ENCODE results near the gene HDLBP.

HDLBP gene

DNA sequence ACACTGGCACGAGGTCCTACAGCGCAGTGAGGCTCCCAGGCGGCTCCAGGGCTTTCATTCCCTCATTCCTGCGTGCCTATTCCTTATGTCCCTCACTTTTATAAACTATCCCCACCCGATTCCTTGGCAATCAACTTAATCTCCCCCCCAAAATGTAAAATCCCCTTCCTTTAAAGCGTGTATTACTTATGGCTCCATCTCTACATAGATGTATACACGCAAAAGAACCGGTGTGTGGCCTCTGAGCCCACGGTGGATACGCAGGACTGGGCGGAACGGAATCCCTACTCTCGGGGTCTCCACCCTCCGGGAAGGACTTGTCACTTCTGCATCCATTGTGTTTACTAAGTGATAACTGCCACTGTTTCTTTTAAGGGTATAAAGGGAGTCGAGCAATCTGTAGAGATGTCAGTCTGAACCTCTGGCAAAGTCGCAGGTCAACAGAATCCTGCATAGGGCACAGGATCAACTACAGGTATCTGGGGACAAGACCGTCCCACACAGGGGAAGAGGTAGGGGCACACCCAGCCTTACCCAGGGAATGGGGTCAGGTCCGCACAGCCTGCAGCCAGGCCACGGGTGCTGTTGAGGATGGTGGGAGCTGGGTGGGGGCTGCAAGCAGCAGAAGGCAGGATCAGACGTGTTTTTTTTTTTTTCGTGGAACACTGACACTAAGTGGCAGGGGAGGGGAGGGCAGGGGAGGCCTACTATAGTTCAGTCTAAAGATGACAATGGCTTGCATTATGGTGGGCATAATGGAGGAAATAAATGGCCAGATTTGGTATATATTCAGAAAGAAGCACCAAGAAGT lies 42.1 kb downstream of the HDLBP start:
- DNase-seq (ENCODE audit: low read depth, low spot score): no peak

DNA sequence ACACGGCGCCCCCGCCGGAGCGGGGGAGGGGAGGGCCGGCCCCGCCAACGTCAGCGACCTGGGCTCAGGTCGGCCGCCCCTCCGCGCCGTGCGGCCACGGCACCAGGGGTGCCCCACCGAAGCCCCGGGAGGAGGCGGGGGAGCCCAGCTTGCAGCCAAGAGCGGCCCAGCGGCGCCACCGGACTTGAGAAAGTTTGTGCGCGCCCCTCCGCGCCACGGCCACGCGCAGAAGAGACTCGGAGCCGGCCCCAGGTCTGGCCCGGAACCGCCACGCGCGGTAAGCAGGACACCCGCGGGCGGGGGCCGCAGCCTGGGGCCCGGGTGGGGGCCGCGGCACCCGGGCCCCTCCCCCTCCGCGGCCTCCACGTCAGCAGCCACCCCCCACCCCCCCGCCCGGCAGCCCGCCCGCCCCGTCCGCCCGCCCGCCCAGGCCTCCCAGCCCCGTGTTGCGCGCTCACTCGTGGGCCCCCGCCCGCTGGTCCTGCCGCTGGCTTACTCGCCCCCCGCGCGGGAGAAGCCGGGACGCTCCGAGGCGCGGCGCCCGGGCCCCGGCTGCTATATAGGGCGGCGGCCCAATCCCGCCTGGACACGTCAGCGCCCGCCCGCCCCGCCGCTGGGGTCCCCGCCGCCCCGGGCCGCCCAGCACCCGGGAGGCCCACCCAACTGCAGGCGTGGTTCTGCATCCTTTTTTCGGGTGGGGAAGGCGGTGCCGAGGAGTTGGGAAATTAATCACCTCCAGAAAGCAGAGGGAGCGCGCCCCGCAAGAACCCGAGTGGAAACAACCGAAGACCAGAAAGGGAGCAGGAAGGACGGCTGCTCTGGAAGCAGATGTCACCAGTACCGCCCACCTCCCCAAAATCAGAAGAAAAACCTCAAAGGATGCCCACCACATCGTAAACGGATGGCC lies 42.9 kb downstream of the HDLBP start:
- DNase-seq (ENCODE audit: low read depth, low spot score): peak; percentile 17

DNA sequence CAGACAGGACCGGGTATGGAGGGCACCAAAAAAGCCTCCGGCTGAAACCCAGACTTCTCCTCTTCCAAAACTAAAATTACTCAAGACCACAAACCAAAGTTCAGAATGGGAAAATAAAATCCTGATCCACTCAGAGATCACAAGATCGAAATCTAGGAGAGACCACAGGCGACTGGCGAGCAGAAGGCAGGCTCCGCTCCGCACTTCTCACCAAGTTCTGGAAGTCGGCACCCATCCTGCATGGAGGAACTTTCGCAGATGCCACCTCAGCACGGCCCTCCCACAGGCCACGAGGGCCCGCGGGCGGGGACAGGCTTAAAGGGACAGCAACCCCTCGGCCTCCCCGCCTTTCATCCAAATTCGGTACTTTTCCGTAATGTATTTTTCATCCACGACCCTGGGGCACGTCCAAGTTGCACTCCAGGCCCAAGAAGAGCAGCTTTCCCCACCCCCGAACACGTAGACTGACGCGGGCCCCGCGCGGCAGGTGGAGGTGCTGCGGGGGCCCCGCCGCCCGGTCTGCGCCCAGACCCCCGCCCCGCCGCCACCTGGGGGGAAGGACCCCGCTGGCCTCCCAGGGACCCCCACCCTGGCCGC lies 43.7 kb downstream of the HDLBP start:
- no peak for DNase-seq (ENCODE audit: low read depth, low spot score)

DNA sequence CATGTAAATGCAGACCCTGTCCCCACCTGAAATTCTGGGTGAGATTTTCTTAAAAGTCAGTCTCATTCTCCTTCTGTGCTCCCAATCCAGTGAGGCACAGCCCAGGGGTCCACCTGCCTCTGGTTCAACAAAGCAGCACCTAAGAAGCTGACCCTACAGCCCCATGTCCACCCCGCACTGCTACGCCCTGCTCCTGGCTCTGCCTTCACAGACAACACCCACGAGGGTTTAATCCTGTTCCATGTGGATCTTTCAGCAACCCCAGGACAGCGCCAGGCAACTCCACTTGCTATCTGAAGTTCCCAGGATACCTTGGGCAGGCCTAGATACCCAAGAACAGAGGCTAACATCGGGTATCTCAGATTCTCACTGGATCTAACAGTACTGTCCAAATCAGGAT lies 44.9 kb downstream of the HDLBP start:
- DNase-seq (ENCODE audit: low read depth, low spot score): no peak

DNA sequence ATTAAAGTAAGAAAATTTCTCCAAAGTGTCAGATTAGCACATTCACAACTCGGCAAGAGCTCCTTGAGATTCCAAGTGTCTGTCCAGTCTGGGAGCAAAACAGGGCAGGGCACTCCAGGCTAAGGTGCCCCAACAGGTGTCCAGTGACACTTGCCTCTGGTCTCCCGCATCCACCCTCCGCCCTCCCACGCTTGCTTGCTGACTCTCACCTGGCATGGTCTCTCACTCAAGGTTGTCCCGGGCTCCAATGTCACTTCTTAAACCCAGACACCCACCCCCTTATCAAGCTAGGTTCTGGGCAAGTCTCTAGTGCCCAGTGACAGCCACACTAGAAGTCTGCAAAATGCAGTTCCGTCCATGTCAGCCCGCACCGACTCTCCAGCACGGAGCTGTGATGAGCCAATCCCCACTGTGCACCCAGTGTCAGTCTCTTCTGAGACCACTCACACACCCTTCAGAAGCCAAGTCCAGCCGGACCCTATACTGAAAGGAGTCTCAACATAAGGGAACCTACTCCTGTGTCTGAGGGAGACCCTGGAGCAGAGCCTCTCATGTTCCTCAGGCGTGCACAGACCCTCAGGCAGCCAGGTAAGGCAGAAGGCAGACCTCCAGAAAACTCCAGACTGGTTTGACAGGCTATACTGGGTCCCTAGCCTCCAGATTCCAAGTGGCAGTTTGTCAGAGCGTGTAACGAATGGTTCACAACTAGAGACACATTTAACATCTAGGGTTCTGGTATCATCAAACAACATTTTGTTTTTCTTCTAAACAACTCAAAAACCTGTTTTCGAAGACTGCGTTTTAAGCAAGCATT lies 45.6 kb downstream of the HDLBP start:
- DNase-seq (ENCODE audit: low read depth, low spot score): no peak

DNA sequence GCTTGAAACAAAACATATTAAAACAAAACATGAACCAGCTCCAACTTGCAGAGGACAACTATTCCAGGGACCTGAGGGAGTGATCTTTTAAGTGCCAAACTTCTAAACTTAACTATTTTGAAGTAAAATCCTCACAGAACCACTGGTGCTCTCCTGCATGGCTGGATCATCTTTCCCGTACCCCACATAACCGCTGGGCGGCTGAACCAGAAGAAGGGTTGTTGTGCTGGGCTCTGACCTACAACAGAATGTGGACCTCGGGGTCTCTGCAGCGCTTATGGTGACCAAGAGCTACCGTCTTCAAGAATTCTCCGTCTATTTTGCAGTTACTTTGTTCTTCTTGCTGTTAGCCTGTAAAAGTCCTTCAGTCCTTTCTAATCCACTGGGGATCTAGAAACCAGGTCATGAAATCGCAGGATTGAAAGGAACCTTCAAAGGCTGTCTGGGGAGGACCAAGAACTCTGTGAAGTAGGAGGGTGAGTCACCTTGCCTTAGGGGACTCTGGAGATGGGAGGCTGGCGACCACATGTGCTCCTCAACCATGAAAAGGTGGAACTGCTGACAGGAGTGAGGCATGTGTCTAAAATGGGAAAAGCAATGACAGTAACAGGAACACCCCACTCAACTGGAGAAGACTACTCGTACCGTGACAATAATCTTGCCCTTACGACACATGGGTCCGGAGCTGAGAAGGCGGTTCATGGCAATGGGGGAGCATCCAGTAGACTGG lies 46.6 kb downstream of the HDLBP start:
- no peak for DNase-seq (ENCODE audit: low read depth, low spot score)

DNA sequence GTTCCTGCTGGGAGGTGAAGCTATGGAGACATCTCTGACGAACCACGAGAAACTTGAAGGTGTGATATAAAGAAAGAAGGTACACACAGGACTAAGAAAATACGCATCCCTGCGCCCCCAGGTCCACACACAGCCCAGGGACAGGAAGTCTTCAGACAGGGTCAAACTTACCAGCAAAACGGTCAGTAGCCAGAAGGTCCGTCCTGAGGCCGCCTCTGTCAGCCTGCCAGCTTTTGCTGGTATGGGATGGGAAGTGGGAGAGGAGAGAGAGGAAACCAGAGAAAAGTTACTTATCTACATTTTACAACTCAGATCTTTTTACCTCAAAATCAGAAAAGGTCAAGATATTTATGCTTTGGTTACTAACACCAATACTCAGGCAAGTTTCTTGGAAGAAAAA lies 47.2 kb downstream of the HDLBP start:
- DNase-seq (ENCODE audit: low read depth, low spot score): no peak

DNA sequence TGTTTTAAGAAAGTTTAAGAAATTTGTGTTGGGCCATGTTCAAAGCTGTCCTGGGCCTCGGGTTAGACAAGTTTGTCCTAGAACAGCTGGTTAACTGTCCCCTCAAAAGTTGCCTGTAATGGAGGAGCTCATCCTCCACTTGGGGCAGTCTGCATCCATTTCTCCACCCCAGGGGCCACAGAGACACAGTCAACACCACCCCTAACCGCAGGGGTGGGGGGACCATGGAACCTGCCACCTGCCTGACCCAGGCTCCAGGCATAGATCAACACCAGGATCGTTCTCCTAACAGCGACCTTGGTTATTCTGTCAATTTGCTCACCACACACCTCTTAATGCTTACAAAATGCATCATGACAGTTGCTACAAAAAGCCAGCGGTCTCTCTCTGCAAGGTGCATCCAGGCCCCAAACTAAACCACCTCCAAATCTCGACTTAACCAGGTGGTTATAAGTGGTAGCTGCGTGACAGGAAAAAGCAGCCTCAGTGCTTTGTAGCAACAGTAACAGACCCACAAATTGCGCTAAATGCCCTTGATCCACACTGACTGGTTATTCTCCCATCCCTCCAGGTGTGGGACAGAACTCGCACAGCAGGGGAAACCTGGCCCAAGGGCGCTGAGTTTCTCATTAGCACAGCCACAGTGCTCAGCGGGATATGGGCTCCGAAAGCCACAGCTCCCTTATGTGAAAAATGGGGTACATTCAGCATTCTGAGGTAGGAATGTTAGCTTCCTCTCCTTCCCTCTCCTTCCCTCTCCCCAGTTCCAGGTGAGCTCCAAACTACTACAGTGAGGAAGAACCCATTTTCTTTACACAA lies 48.0 kb downstream of the HDLBP start:
- no peak for DNase-seq (ENCODE audit: low read depth, low spot score)

DNA sequence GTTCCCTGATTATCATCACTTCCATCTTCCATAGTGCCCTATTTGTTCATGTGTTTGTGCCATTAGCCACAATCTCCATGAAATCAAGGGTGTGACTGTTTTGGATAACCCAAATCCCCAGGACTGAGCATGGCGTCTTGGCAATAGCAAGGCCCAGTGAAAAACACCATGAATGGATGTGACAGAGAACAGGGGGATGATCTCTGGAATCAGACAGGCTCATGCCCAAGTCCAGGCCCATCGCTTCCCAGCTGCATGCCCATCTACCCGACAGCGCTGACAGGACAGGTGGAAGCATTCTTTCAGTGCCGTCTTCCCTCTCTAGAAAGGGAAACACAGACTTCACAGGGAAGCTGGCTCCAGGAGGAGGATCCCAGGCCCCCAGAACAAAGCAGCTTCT lies 50.0 kb downstream of the HDLBP start:
- no peak for DNase-seq (ENCODE audit: low read depth, low spot score)

DNA sequence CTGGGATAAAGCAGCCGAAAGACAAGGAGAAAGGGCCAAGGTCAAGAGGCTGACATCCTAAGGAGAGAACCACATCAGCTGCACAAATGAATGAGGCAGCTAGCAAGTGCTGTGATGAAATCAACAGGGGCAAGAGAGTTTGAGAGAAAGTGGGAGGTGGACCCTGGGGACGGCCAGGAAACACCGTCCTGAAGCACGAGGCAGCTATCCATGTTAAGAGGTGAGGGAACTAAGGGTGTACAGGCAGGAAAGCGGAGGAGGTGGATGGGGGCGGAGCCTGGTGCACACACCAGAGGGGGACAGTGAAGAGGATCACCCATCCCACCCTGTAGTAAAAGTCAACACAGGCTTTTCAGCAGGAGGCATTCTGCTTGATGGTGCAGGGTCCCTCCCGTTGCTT lies 52.4 kb downstream of the HDLBP start:
- DNase-seq (ENCODE audit: low read depth, low spot score): no peak

DNA sequence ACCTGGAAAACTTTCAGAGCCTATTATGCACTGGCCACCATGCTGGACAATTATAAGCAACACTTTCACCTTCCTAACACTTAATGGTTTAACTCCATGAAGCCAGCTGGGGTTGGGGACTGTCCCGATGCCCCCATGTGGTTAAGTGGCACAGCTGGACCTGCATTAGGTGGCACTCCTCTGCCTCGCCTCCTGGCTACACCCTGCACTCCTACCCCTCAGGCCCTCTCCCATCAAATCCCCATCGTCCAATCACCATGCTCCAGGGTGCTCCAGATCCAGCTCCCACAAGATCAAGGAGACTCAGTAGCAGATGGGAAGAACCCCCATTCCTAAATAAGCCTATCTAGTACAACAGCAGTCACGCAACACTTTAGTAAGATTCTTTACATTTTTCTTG lies 53.8 kb downstream of the HDLBP start:
- no peak for DNase-seq (ENCODE audit: low read depth, low spot score)

DNA sequence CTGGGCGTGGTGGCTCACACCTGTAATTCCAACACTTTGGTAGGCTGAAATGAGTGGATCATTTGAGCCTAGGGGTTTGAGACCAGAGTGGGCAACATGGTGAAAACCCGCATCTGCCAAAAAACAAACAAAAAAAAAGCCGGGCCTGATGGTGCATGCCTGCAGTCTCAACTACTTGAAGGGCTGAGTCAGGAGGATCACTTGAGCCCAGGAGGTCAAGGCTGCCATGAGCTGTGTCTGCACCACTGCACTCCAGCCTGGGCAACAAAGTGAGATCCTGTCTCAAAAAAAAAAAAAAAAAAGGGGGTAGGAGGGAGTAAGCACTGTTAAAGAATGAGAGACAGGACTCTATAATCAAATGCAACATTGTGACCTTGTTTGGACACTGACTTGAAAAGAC lies 54.6 kb downstream of the HDLBP start:
- DNase-seq (ENCODE audit: low read depth, low spot score): no peak

DNA sequence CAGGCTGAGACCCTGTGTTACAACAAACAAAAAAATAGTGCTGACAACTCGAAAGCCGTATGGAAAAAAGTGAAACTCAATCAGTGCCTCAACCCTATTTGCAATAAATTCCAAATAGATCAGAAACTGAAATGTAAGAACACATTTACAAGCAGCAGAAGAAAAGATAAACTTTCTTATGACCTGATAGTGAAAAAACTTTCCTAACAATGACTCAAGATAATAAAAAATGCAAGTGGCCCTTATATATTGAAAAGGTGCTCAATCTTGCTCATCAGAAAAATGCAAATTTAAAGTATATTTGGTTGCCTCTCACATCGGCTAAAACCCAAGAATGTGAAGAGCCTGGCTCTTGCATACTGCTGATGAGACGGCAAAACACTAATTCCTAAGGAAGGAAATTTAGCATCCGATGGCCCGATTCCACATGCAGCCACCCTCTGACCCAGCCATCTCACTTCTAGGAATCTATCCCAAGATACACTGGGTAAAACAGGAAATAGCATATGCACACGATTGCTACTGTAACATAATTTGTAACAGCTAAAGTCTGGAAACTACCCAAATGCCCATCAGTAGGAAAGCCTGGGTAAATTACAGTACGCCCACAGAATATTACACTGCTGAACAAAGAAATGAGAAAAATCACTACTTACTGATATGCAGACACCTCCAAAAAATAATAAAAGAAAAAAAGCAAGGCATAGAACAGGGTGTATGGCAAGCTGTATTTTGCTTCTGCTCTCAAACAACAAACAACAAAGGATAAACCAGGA lies 56.8 kb downstream of the HDLBP start:
- DNase-seq (ENCODE audit: low read depth, low spot score): no peak

DNA sequence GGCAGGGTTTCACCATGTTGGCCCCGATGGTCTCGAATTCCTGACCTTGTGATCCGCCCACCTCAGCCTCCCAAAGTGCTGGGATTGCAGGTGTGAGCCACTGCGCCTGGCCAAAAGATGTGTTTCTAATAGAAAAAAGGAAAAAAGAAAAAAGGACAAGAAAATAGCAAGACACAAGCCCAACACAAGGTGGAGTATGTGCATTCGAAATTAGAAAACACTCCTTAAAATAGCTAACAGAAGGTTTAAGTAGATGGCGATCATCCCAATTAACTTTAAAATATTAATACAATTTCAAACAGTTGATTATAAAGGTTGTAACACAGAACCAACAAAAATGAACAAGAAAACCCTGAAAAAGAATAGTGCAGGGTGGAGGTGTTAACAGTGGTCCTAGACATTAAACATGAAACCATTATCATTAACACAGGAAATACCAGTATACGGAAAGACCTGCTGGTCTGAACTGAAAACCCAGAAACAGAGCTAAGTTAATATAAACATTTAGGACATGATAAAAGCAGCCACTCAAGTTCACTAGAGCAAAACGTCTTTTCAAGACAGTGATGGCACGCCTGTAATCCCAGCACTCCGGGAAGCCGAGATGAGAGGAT lies 57.9 kb downstream of the HDLBP start:
- no peak for DNase-seq (ENCODE audit: low read depth, low spot score)

DNA sequence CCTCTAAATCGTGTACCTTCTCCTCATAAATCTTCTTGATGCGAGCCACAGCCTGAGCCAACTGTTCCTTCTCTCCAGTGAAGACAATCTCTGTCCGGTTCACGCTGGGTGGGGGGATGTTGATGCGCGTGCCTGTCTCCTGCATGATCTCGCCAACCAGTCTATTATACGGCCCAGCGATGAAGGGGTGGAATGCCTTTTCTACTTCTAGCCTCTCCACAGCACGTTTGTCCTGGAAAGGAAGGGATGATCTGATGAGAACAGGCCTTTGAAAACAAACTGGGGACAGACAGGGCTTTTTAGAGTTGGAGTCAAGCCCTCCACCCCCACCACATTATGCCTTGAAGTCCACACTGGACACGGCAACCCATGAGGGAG lies 59.3 kb downstream of the HDLBP start:
- DNase-seq (ENCODE audit: low read depth, low spot score): no peak

DNA sequence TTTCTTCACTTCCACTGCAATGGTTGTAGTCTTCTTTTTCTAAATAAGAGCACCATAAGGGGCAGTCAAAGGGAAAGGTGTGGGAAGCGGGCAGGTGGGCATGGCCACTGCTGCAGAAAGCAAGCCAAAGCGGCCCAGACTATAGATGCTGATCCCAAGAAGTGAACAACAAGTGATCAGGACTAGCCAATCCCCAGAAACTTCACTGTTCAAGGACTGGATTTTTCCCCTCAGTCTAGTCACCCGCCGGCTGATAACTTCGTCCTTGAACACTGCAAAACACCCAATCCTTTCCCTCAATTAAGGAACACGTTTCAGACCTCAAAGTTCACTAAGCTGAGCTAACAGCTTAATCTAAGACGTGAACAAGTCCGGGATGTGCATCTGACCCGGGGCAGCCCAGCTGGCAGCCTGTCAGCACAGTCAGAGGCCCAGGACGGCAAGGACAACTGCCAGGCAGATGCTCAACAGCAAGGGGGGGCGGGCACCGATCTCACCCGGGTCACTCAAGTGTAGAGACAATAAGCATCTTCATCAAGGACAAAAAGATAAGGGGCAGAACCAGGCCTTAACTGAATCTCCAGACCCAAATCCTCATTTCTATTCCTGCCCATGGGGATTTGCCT lies 59.8 kb downstream of the HDLBP start:
- no peak for DNase-seq (ENCODE audit: low read depth, low spot score)

DNA sequence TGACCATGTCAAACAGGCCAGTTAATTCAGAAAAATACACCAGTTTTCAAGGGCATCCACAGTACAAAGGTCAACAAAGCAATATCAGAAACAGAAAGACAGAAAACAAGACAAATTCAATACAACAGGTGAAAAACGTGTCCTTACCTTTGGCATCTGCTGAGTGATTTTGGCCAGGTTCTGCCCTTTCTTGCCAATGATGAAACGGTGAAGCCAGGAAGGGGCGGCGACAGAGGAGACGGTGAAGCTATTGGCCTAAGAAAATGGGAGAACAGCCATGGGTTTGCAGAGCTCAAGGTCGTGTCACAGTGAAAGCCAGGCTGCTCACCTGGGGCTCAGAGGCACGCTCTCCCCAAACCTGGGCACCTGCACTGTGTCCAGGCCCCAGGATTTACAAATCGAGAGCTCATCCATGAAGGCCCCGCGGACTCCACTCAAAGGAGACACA lies 60.5 kb downstream of the HDLBP start:
- DNase-seq (ENCODE audit: low read depth, low spot score): no peak

DNA sequence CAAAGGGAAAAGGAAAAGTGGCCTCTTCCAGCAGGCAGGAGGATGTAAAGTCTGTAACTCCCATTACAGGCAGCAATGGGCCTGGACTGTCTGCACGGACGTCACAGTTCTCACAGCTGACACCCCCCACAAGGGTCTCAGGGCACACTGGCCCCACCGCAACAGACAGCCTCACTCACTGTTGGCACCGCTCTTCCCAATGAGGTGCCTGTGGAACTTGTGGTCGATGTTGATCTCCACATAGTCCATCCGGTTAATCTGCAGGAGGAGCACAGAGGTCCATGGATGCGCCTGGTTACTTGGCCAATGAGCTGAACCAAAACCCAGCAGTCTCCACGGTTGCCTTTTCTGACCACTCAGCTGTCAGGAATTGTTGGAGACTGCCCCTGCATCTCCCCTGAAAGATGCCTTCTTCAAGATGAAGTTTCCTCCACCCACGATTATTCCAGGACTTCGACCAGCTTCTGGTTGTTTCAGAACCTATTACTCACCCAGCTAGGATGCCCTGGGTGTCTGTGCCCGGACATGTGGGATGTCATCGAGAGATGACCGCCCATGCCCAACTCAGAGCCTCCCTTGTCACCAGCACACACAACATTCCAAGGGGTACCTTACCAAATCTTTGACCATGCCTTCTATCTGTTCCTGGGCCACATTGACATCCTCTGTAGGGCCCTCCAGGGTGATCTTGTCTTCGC lies 62.5 kb downstream of the HDLBP start:
- no peak for DNase-seq (ENCODE audit: low read depth, low spot score)

Measured in activated naive CD8-positive, alpha-beta T cell treated with anti-CD3 and anti-CD28 coated beads, Interleukin-2, amount 50 U/mL, for 16 hours (primary cell).